GM21526 (cell line): Measurements from ENCODE around the gene PFN1.

Experiments
- ATAC-seq: cut with Tn5 transposase; IDR thresholded peaks from one replicate; pipeline ENCODE4 v1.9.1; 2021; ENCODE audit warnings: moderate library complexity; ENCODE audit not compliant: unreplicated experiment, low FRiP score

PFN1 gene

DNA sequence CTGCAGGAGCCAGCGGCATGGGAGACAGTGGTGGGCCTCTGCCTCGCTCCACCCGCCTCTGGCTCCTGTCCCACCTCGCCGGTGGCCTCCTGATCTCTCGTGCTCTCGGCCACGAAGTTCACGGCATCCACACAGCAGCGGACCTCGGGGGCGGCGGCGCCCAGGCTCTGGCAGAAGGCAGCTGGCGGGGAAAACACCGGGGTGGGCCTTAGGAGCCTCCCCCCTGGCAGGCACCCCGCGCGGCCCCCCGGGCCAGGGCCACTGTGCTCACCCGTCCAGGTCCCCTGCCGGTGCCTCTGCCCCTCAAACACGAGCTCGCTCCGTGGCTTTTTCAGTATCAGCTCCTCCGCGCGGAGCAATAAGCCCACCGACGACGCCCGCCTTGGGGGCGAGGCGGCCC lies 49.4 kb downstream of the PFN1 start:
- no peak for ATAC-seq

DNA sequence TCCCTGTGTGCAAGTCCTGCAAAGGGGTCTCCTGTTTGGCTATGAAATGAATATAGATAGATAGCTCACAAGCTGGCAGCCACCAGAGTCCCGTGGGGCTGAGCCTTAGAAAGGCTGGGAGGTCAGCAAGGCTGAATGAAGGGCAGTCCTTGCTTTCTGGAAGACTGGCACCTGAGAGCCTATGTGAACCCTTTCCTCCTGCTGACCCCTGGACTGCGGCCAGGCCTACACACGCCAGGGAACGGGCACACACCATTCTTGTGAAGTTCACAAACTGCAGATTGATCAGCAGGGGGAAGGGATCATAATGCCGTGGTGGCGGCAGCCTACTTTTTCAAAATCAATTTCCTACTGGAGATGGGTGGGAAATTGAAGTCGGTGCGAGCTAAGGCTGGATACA lies 50.0 kb downstream of the PFN1 start:
- no peak for ATAC-seq

DNA sequence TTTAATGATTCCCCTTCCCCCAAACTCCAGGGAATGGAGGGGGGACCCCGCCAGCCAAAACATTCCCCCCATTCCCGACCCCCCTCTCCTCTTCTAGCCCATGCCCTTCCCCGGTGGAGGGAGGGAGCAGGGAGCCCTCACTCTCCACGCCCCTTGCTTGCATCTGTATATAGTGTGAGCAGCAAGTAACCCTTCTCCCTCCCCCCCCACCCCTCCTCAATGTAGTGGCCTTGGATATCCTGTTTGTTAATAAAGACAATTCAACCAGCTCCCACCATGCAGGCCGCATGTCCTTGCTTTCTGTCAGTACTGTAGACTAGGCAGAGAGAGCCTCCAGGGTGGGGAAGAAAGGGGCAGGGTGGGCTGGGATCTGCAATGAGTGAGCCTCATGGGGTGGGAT lies 50.5 kb downstream of the PFN1 start:
- no peak for ATAC-seq

DNA sequence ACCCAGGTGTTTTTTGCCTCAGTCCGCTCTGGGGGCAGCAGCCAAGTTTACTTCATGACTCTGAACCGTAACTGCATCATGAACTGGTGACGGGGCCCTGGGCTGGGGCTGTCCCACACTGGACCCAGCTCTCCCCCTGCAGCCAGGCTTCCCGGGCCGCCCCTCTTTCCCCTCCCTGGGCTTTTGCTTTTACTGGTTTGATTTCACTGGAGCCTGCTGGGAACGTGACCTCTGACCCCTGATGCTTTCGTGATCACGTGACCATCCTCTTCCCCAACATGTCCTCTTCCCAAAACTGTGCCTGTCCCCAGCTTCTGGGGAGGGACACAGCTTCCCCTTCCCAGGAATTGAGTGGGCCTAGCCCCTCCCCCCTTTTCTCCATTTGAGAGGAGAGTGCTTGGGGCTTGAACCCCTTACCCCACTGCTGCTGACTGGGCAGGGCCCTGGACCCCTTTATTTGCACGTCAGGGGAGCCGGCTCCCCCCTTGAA lies 51.1 kb downstream of the PFN1 start:
- no peak for ATAC-seq

DNA sequence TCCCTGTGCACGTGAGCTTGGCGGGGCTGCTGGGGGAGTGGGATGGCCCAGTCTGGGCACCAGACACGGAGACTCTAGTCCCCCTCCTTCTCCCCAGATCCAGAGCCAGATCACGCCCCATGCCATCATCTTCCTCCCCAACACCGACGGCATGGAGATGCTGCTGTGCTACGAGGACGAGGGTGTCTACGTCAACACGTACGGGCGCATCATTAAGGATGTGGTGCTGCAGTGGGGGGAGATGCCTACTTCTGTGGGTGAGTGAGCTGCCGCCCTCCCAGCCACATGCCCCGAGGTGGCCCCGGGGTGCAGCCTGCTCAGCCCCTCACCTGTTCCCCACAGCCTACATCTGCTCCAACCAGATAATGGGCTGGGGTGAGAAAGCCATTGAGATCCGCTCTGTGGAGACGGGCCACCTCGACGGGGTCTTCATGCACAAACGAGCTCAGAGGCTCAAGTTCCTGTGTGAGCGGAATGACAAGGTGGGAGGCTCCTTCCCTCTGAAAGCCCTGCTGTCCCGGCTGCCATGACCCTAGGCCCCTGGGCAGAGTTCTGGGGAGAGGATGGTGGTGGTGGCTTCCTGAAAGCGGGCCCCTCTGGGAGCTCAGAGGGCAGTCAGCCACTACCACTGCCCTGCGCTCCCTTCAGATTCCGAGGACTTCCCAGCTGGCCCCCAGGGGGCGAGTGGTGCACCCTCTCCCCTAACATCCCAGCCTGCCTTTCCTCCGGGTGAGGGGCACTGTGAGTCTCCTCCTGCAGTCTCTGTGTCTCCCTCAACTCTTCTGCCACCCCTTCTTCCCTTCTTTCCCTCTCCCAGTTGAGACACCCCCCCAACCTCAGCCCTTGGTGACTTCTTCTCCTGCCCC lies 51.8 kb downstream of the PFN1 start:
- no peak for ATAC-seq

DNA sequence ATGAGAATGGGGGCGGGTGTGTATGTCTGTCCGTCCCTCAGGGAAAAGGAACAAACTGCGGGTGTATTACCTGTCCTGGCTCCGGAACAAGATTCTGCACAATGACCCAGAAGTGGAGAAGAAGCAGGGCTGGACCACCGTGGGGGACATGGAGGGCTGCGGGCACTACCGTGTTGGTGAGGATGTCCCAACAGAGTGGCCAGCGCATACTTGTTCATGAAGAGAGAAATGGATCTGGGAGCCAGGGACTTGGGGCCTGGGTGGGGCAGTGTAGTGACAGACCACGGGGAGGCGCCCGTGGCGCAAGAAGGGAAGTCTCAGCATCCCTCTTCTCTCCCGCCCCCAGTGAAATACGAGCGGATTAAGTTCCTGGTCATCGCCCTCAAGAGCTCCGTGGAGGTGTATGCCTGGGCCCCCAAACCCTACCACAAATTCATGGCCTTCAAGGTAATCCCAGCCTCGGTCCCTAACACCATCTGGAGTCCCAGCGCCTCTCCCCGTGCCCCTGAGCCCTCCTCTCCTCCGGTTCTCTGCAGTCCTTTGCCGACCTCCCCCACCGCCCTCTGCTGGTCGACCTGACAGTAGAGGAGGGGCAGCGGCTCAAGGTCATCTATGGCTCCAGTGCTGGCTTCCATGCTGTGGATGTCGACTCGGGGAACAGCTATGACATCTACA lies 52.5 kb downstream of the PFN1 start:
- no peak for ATAC-seq
